ENCODE measurements around the gene AP1G1. TPM values are rescaled to one million over a fixed set of nuclear protein-coding genes. Genes with fewer than 3 reads are reported as not detected.

Gene AP1G1
- total and polyA plus RNA-seq, 2 of the 8 experiments (the other 6 are each of a cell fraction or from before 2014, with no cell fraction given): 43.9 to 68.4 TPM

DNA sequence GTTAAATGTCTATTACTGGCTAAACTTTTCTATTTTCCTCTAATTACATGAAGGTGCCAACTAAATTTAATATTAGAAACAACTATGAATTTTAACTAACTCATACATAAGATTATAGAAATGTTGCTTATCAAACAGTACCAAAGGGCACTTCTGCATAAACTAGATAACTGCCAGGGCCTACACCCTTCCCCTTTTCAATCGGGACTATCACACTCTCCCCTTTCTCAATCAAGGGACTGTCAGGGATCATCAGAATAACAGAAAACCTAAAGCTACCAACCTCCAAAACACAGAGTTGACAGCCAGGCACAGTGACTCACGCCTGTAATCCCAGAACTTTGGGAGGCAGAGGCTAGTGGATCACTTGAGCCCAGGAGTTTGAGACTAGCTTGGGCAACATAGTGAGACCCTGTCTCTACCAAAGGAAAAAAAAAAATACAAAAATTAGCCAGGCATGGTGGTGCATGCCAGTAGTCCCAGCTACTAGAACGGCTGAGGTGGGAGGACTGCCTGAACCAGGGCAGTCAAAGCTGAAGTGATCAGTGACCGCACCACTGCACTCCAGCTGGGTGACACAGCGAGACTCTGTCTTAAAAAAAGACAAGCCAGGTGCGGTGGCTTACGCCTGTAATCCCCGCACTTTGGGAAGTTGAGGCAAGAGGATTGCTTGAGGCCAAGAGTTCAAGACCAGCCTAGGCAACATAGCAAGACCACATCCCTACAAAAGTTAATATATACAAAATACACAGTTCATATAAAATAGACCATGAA, 80.9 kb downstream of the AP1G1 start:
- H3K56ac ChIP-seq (replicated peaks; ENCODE audit: insufficient read length, low read depth, low read length): no peak overlapping the region
- no peak overlapping the region for H4K5ac ChIP-seq (ENCODE audit: insufficient read length, low read depth, low read length)
- no peak overlapping the region for H3K4me3 ChIP-seq (ENCODE audit: extremely low read depth in 1 of 4, insufficient read depth in 2 of 4, low read depth in 3 of 4, low read length in 4 of 4)
- H2BK15ac ChIP-seq (ENCODE audit: low read length): no peak overlapping the region
- no peak overlapping the region for H3K4ac ChIP-seq (replicated peaks; ENCODE audit: insufficient read length, low read depth, low read length)
- H3K27ac ChIP-seq (ENCODE audit: low read depth, low read length): no peak overlapping the region
- H3K79me2 ChIP-seq (ENCODE audit: control insufficient read depth in 1 of 2, insufficient read depth in 2 of 2, low read length in 2 of 2): no peaks in the 10 kb centered on the region
- H4K8ac ChIP-seq (ENCODE audit: extremely low read depth, insufficient read depth, low read length): no peak overlapping the region
- H3K27me3 ChIP-seq (replicated peaks in 1 of 4; ENCODE audit: control insufficient read depth in 3 of 4, extremely low read depth in 1 of 4, insufficient read depth in 3 of 4, low read length in 3 of 4): no peaks in the 10 kb centered on the region; a peak in 3 of 7 replicates
- no peak overlapping the region for H2AK5ac ChIP-seq (ENCODE audit: low read depth, low read length)
- H3K4me1 ChIP-seq (replicated peaks in 1 of 4; ENCODE audit: control insufficient read depth in 3 of 4, insufficient read depth in 4 of 4, low read length in 3 of 4): peaks cover 0 to 3% (median 0%) of the 10 kb centered on the region in 4 experiments; a peak in 2 of 7 replicates
- peaks cover 0 to under 1% of the 10 kb centered on the region in 2 experiments for H4K20me1 ChIP-seq (replicated peaks in 1 of 2; ENCODE audit: control insufficient read depth in 1 of 2, insufficient read depth in 2 of 2, low read length in 2 of 2)
- ChIA-PET POLR2A (ENCODE audit: partially characterized antibody) (interaction anchor here (0.7 kb wide), 1 partner anchor 19 kb away, joined by 4 read pairs; no protein-coding TSS in a partner anchor), CTCF (ENCODE audit: partially characterized antibody) (interaction anchor here (0.6 to 1.4 kb wide), 3 partner anchors 163 to 896 kb away, joined by 3 to 4 read pairs (median 4); no protein-coding TSS in a partner anchor)
- DNase-seq (ENCODE audit: low read depth in 1 of 2, low spot score in 2 of 2): no peak
- H2BK12ac ChIP-seq (ENCODE audit: low read depth, low read length): no peak overlapping the region
- H3K23ac ChIP-seq (ENCODE audit: insufficient read length): no peak overlapping the region
- H3K36me3 ChIP-seq (ENCODE audit: control insufficient read depth in 2 of 4, insufficient read depth in 4 of 4, low read length in 3 of 4): peaks cover 2 to 15% (median 10%) of the 10 kb centered on the region in 4 experiments; a peak in 7 of 8 replicates
- no peak overlapping the region for H3K18ac ChIP-seq (ENCODE audit: extremely low read depth, low read length)
- no peak overlapping the region for H2AFZ ChIP-seq (ENCODE audit: low read length)
- 85% methylated on average over 8 of the region's 8 CpGs; no CpG with 5 or more reads in 1 of the 2 experiments for WGBS, 2 experiments (ENCODE audit: extremely low coverage in 1 of 2, insufficient coverage in 1 of 2, insufficient read length in 1 of 2, insufficient replicate concordance in 2 of 2, low coverage in 1 of 2, low lambda C conversion rate in 2 of 2, missing lambda C conversion rate in 1 of 2)
- no peaks in the 10 kb centered on the region for H3K9me3 ChIP-seq (ENCODE audit: insufficient read depth in 2 of 2, low read depth in 1 of 2, low read length in 1 of 2)
- no peak for FAIRE-seq
- no peak overlapping the region for H4K91ac ChIP-seq (replicated peaks; ENCODE audit: insufficient read length, low read length)
- H3K9ac ChIP-seq (replicated peaks in 1 of 4; ENCODE audit: extremely low read depth in 1 of 4, low read depth in 3 of 4, low read length in 3 of 4): no peak overlapping the region
- H2BK5ac ChIP-seq (ENCODE audit: low read depth, low read length): no peak overlapping the region
- no peak overlapping the region for H2BK120ac ChIP-seq (replicated peaks; ENCODE audit: low read depth, low read length)
- no peak overlapping the region for H3K14ac ChIP-seq (ENCODE audit: insufficient read length)
- peaks cover 2% of the 10 kb centered on the region; the same call in 1 of the 2 replicates for H3K23me2 ChIP-seq (ENCODE audit: low read depth, low read length)
- no peak overlapping the region for H2BK20ac ChIP-seq (ENCODE audit: low read length)
- H3K4me2 ChIP-seq (ENCODE audit: insufficient read depth in 1 of 2, low read depth in 2 of 2, low read length in 2 of 2): no peak overlapping the region
- H3K79me1 ChIP-seq (ENCODE audit: low read depth, low read length): no peaks in the 10 kb centered on the region
- TF ChIP-seq EGR1 (IDR thresholded peaks at IDR 0.05; ENCODE audit: borderline replicate concordance, low read depth, low read length) (no peak), POLR2AphosphoS5 (IDR thresholded peaks at IDR 0.05; ENCODE audit: low read depth, low read length) (no peak), HDAC6 (IDR thresholded peaks at IDR 0.05; ENCODE audit: low read depth, low read length) (no peak), SIRT6 (IDR thresholded peaks at IDR 0.05; ENCODE audit: low read length) (no peak), ZNF274 (IDR thresholded peaks at IDR 0.05; ENCODE audit: borderline replicate concordance, extremely low read depth, low read length) (no peak), TAF1 (IDR thresholded peaks at IDR 0.05; ENCODE audit: low read depth, low read length) (no peak), ATF2 (IDR thresholded peaks at IDR 0.05; ENCODE audit: low read length) (no peak), BCL11A (IDR thresholded peaks at IDR 0.05; ENCODE audit: low read depth in 2 of 2, low read length in 2 of 2) (no peak), CTBP2 (IDR thresholded peaks at IDR 0.05; ENCODE audit: borderline replicate concordance, insufficient read depth, insufficient read length, low read length) (no peak), PHF8 (conservative IDR thresholded peaks at IDR 0.05; ENCODE audit: low read depth, low read length) (no peak)
